ENCODE measurements around the gene KIRREL3.

The KIRREL3 gene

DNA sequence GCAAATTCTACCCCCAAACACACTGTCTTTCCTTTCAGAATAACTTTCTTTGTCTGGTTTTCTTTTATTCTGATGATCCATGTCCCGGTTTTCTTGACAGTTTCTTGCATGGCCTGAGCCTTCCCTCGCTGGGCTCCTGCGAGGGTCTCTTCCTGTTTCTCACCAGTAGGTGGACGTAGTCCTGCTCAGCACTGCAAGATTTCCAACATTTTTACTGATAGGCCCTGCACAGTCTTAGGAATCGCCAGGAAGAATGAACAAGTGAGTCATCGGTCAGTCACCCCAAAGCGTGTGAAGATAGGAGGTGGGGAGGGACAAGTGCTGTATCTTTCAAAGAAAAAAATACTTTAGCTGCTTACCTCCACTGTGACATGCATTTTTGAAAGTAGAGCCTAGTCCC lies 16.9 kb upstream of the KIRREL3 start:
- DNase-seq (ENCODE audit: insufficient read length, low spot score) (peak; percentile 55), FAIRE-seq (peak; percentile 95)
- no peak for TF ChIP-seq POLR2A (IDR thresholded peaks at IDR 0.05; ENCODE audit: low read depth, low read length)

DNA sequence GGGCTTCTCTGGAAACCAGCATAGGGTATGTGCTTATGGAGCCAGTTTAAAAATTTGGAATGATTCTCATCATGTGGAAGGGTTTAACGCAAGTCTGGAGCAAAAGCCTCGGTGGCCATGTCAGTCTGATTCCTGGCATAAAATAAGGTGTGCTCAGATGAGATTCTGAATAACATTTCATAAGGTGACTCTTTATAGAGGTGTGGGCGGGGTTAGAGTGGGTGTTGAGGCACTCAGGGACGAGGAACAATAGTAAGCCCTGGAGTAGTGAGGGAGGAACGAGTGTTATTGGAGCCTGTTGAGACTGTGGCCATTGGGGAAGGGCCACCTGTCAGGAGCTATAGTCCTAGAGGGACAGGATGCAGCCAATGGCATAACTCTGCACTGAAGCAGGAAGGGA lies 13.0 kb upstream of the KIRREL3 start:
- no peak for TF ChIP-seq POLR2A (IDR thresholded peaks at IDR 0.05; ENCODE audit: low read depth, low read length)
- DNase-seq (ENCODE audit: insufficient read length, low spot score) (no peak), FAIRE-seq (no peak)

DNA sequence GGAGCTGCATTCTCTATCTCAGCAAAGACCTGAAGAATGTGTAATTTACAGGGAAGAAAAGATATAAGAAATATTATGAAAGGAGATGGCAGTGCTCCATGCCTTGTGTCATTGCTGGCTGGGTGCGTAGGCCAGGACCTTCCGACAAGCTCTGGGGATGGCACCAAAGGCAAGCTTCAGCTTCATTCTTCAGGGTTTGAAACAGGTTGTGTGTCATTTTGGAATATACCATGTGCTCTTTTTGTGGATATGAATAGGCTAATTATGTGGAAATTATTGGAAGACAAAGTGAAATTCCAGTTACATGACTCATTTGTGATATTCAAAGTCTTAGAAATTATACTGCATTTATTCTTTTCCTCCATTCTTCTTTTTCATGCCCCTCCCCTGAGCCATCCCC lies 5.7 kb upstream of the KIRREL3 start:
- no peak for TF ChIP-seq POLR2A (IDR thresholded peaks at IDR 0.05; ENCODE audit: low read depth, low read length)
- DNase-seq (ENCODE audit: insufficient read length, low spot score) (no peak), FAIRE-seq (no peak)

DNA sequence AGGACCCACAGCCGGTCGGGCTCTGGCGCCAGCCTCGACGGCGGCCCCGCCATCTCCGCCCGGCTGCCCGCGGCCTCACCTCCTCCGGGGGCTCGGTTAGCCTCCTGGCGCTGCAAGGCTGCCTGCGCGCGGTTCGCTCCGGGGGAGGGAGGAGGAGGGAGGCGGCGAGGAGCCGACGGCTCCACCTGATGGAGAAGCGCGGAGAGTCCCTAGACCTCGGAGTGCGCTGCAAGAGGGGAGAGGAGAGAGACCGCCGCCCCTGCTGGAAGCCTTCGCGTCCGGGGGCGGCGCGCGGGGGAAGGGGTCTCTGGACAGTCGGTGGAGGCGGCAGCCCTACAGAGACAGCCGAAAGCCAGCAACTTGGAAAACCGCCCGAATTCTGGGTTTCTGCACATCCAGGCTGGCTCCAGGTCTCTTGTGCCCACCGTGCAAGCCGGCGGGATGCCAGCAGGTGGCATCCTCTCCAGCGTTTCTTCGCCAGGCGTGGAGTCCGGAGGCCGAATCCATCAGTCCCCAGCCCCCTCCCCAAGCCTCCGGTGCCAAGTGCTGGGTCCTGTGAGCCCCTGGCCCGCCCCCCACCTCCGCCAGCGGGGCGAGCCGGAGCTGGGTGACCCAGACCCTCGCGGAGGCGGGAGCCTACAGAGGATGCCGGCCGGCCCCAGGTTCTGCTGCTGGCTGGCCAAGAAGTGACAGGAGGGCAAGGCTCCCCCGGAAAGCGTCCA lies 2.9 kb upstream of the KIRREL3 start:
- no peak for TF ChIP-seq POLR2A (IDR thresholded peaks at IDR 0.05; ENCODE audit: low read depth, low read length)
- DNase-seq (ENCODE audit: insufficient read length, low spot score), result no peak
- no peak for FAIRE-seq

DNA sequence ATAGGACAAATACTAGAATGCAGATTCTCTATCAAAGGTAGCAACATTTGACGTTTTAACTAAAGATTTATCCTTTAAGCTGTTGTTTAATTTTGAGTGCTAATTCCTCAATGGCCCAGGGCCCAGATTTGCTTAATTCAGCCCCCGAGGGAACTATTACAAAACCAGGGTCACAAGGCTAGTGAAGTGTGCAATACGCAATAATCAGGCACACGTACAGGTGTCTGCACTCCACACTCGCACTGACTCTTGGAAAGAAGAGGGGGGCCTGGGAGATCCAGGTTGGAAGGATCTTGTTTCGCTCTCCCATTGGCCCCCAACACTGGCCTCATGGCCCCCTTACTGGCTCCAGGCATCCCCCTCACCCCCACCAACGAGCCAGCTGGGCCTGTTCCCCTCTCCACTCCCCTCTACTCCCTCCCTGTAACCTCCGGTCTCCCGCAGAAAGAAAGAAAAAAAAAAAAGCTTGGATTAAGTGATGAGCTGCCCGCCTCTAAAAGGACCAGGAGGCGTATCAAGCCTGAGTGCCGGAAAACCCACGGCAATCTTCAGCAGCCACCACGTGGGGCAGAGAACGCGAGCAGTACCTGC lies 2.2 kb upstream of the KIRREL3 start:
- DNase-seq (ENCODE audit: insufficient read length, low spot score) (no peak), FAIRE-seq (no peak)
- no peak for TF ChIP-seq POLR2A (IDR thresholded peaks at IDR 0.05; ENCODE audit: low read depth, low read length)

DNA sequence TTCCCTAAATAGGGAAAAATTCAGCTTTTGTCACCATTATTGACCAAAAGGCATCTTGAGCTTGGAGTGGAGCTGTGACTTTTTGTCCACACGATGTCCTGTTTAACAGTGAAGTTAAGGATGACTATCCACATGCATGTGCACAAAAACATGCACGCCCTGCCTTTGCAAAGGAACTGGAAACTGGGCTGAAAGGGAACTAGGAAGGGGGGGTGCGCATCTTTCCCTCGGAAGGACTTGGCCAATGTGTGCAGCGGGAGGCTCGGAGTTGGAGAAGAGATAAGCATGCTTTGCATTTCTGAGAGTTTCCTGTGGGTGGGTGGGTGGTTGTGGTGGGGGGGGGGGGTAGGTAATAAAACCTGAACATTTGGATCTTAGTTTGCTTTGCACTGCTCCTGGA lies 411 bp upstream of the KIRREL3 start:
- no peak for TF ChIP-seq POLR2A (IDR thresholded peaks at IDR 0.05; ENCODE audit: low read depth, low read length)
- DNase-seq (ENCODE audit: insufficient read length, low spot score), result no peak

DNA sequence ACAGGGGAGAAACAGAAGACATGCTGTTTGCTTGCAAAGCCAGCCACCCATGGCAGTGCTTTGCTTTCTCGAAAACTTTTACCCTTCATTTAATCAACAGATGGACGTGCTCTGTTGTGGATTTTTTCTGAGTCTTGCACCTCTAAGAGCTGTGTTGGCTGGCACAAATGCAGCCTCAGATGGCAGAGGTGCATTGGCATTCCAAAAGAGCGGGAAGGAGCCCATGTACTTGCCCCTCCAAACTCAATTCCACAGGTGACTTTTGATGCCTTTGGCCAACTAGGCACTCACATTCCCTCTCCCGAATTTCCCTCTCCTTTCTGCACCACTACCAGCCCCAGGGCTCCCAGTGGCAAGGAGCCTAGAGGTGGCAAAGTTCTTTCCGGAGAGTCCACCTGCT lies 1.2 kb downstream of the KIRREL3 start:
- no peak for TF ChIP-seq POLR2A (IDR thresholded peaks at IDR 0.05; ENCODE audit: low read depth, low read length)
- no peak for FAIRE-seq

More for the DNA sequence above, 411 bp upstream of the KIRREL3 start:
- no peak for FAIRE-seq

DNA sequence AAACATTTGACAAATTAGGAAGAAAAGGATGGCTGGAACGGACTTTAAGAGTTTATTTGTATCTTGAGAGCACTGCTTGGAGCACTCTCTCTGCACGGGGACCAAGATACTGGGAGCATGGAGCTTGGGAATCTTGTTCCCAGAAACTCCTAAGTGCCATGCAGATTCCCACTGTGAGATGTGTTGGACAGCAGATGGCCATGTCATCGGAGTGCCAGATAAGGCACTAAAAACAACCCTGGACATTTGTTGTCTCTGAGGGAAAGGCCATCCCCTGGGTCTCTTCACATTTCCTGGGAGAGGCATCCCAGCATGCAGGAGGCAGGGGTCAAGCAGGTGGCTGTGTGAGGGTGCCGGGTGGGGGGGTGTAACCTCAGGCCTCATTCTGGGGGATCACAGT lies 2.9 kb downstream of the KIRREL3 start:
- FAIRE-seq (no peak), DNase-seq (ENCODE audit: insufficient read length, low spot score) (no peak)

More for the DNA sequence above, 1.2 kb downstream of the KIRREL3 start:
- no peak for DNase-seq (ENCODE audit: insufficient read length, low spot score)

DNA sequence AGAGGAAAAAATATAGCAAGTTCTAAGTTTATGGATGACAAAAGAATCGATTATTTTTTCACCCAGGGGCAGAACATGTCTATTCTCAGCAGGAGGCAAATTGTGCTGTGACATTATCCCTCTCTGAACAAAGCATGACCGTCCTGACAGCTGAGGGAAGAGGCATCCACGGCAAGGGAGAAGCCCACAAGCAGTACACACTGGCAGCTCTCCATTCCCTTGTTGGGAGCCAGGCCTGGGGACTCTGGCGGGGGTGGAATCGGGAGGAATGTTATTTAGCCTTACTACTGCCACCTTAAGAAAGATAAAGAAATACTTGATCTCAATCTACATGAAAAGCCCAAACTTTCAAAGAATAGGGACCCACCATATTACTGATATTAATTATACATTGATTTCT lies 3.4 kb downstream of the KIRREL3 start:
- TF ChIP-seq POLR2A (IDR thresholded peaks at IDR 0.05; ENCODE audit: low read depth, low read length), result no peak
- DNase-seq (ENCODE audit: insufficient read length, low spot score), result no peak
- FAIRE-seq, result no peak

More for the DNA sequence above, 2.9 kb downstream of the KIRREL3 start:
- TF ChIP-seq POLR2A (IDR thresholded peaks at IDR 0.05; ENCODE audit: low read depth, low read length), result no peak

DNA sequence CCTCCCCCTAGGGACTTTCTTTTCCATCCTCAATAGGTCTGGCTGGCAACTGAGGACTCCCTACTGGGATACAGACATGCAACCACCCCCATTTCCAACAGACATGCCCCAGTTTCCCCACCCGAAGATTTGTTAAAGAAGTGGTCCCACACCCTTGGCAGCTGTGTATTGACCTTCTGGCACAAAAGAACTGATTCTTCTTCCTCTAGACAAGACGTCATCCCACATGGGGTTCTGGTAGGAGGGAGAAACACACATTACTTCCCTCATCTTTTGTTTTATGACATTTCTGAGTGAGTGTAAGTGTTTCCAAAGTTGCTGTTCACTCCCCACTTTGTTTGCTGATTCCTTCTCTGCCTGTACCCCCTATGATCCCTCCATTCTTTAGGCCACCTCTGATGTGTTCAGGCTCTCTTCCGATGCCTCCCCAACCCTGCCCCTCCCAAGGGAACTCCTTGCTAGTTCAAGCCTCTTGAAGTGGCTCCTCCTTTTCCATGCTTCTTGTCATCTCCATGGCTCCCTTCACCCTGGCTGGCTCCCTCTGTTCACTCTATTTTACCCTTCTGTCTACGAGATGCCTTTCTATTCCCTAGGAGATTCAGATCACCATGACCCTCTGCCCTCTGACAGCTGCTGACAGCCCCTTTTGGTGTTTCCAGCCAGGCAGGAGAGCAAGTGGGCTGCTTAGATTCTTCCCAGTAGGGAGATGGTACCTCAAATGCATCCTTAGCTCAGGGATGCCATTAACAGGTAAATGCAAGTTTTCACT lies 4.3 kb downstream of the KIRREL3 start:
- no peak for TF ChIP-seq POLR2A (IDR thresholded peaks at IDR 0.05; ENCODE audit: low read depth, low read length)
- DNase-seq (ENCODE audit: insufficient read length, low spot score) (no peak), FAIRE-seq (no peak)

DNA sequence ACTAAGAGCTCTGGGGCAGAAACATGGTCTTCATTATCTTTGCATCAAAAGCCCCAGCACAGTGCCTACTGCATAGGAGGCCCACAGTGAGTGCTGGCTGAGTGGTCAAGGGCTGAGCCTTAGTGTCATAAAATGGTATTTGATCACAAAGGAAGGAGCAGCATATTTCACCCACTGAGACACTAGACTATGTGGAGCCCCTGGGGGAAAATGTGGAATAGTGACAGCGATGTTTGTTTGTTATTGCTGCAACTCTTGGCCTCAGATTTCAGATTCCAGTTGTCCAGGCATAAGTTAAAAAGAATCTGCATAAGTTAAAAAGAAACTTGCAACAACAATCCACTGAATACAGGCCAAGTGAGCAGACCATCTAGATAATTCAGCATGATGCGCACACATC lies 7.0 kb downstream of the KIRREL3 start:
- TF ChIP-seq POLR2A (IDR thresholded peaks at IDR 0.05; ENCODE audit: low read depth, low read length), result no peak
- FAIRE-seq, result no peak
- DNase-seq (ENCODE audit: insufficient read length, low spot score), result no peak

DNA sequence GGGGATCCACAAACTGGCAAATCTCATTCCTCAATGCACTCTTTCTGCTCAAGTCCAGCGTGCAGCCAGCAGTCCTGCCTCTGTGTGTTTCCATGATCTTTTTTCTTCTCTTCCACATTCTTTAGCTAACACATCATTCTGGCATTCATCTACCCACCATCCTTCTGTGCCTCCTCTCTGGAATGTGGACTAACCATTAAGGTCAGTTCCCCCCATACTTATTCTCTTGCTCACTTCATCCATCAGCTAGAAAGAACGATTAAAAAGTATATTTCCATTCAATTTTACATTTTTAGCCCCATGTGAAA lies 7.8 kb downstream of the KIRREL3 start:
- DNase-seq (ENCODE audit: insufficient read length, low spot score) (no peak), FAIRE-seq (peak; percentile 73)

DNA sequence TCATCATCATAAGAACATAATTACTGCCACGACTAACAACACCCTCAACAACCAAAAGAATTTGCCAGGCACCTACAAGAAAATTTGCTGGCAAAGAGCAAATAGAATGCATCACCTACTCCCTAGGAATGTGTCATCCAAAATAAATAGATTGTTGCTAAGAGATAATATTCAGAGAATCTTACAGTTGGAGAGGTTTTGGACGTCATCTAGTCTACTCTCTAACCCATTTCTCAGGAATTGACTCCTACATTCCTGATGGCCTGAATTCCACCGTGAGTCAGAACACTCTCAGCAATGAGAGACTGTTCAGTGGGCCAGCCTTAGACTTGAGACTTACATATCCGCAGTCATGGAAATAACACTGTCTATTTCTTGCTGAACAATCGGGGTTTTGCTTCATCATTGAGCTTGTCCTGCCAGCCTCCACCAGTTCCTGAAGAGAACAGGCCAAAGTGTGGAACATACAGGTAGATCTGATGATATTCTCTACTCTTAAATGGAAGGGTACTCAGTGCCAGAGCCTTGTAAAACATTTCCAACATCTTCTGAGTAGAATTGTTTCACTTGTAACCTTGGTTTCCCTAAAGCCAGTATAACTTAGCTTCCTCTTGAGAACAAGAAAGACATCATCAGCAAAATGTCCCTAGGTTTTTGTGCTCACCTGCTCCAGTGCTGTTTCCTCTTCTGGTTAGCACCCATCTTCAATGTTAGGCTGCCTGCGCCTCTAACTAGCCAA lies 8.3 kb downstream of the KIRREL3 start:
- no peak for TF ChIP-seq POLR2A (IDR thresholded peaks at IDR 0.05; ENCODE audit: low read depth, low read length)
- FAIRE-seq (peak; percentile 67), DNase-seq (ENCODE audit: insufficient read length, low spot score) (peak; percentile 45)

More for the DNA sequence above, 7.8 kb downstream of the KIRREL3 start:
- no peak for TF ChIP-seq POLR2A (IDR thresholded peaks at IDR 0.05; ENCODE audit: low read depth, low read length)

DNA sequence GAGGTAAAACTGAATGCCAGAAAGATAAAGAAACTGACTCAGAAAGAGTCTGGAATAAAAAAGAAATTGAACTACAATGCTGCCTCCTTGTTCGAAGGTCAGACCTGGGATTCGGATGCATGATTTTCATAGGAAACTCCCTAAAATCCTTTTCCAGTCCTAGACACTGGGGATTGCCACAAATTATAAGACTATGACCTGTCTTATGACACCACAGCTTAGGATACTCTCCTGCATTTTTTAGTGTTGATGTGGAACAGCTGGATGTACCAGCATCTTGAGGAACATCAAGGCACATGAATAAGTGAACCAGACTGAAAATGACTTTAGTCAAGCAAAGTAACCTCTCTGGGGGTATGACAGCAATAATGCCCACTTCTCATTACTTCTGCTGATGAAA lies 9.0 kb downstream of the KIRREL3 start:
- no peak for TF ChIP-seq POLR2A (IDR thresholded peaks at IDR 0.05; ENCODE audit: low read depth, low read length)
- no peak for DNase-seq (ENCODE audit: insufficient read length, low spot score)
- no peak for FAIRE-seq
